ENCODE measurements around the gene PLAU. TPM values are rescaled to one million over a fixed set of nuclear protein-coding genes. Genes with fewer than 3 reads are reported as not detected.
"Not testable (repeated sequence)": the region's sequence is repeated elsewhere in the genome, so short reads cannot be mapped to it uniquely, and the experiment has no call there.

PLAU gene
- polyA plus RNA-seq, 3 donors: 13.3 to 17.6 (median 15.4) TPM

GRCh38 chr10:73917566-73918305 is 6.8 kb downstream of the PLAU start:
- no peak for DNase-seq

- DNase-seq: not testable (repeated sequence)
Measured at GRCh38 chr10:73919481-73919880, 8.5 kb downstream of the PLAU start.

GRCh38 chr10:73920089-73920488 is 9.2 kb downstream of the PLAU start:
- no peak for DNase-seq

GRCh38 chr10:73922007-73922863 is 11.3 kb downstream of the PLAU start:
- no peak for DNase-seq

- DNase-seq: no peak
Measured at GRCh38 chr10:73922864-73923133, 11.9 kb downstream of the PLAU start.

GRCh38 chr10:73923935-73924598 is 13.1 kb downstream of the PLAU start:
- no peak for DNase-seq

GRCh38 chr10:73924935-73925334 is 14.0 kb downstream of the PLAU start:
- DNase-seq: no peak

- no peak for DNase-seq
Measured at GRCh38 chr10:73925539-73925938, 14.6 kb downstream of the PLAU start.

- DNase-seq: no peak
Measured at GRCh38 chr10:73926152-73926764, 15.3 kb downstream of the PLAU start.

GRCh38 chr10:73930630-73931327 is 19.8 kb downstream of the PLAU start:
- DNase-seq: not testable (repeated sequence)

- DNase-seq: no peak
Measured at GRCh38 chr10:73931767-73932619, 21.1 kb downstream of the PLAU start.

GRCh38 chr10:73932620-73933112 is 21.7 kb downstream of the PLAU start:
- DNase-seq: no peak

GRCh38 chr10:73934074-73934473 is 23.1 kb downstream of the PLAU start:
- no peak for DNase-seq

- DNase-seq: no peak
Measured at GRCh38 chr10:73935895-73936294, 25.0 kb downstream of the PLAU start.

GRCh38 chr10:73937333-73938043 is 26.6 kb downstream of the PLAU start:
- no peak for DNase-seq

- peak; percentile 76 for DNase-seq
Measured at GRCh38 chr10:73940634-73941221, 29.8 kb downstream of the PLAU start.

- DNase-seq: no peak
Measured at GRCh38 chr10:73941300-73941699, 30.4 kb downstream of the PLAU start.

GRCh38 chr10:73944356-73945100 is 33.6 kb downstream of the PLAU start:
- DNase-seq: no peak

All from renal pelvis (tissue), 4 donors.